ENCODE data around the gene SLC17A5. TPM values are rescaled to one million over a fixed set of nuclear protein-coding genes. Genes with fewer than 3 reads are reported as not detected.

The SLC17A5 gene
- total and polyA plus RNA-seq, 9 of the 15 experiments (the other 6 are each of a cell fraction or from before 2014, with no cell fraction given), result 1.3 to 7.2 (median 3.4) TPM

DNA sequence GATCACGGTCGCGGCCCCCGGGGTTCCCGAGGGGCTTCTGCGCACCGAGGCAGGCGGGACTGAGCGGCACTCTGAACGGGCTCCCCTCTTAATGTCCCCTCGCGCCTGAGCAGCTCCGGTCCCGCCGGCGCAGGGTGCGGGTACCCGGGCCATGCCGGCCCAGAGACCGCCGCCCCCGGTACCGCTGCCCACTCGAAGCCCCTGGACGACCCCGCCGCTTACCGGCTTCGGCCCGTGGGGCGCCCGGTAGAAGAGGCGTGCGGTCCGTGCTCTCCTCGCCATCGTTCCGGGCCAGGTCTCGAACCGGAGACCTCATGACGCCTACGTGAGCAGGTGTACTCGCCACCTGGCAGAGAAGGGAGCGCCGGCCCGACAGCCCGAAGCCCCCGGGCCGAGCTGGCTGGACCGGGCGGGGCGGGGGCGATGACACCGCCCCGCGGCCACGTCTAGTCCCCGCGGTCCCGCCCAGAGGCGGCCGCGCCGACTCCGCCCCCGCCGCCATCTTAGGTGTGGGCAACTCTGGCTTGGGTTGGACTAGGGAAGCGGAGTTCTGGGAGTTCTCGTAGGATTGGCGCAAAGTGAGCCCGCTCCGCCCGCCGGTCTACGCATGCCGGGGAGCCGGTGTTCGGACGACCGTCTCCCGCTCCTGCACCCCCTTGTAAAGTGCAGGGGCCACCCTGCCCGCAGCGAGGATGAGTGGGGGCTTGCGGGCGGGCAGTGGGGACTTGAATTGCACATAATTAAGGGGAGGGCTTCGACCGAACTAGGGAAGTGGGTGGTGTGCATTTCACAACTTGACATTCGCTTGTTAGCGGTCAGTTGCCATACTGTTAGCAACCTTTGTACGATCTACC is at the start of gene SLC17A5 (continued):
- TF ChIP-seq POLR2B (IDR thresholded peaks at IDR 0.05; ENCODE audit: low read depth, partially characterized antibody) (peak; percentile 55), ZNF175 (CRISPR knock-in tag; IDR thresholded peaks at IDR 0.05; ENCODE audit: low read depth) (no peak), U2AF2 (optimal IDR thresholded peaks at IDR 0.05; ENCODE audit: low read depth, low read length) (no peak), RBFOX2 (IDR thresholded peaks at IDR 0.05; ENCODE audit: low read depth, low read length) (peak; percentile 93), SIRT6 (IDR thresholded peaks at IDR 0.05; ENCODE audit: low read depth, low read length) (no peak), RBM25 (IDR thresholded peaks at IDR 0.05; ENCODE audit: low read depth, low read length, severe bottlenecking) (no peak), ZBTB5 (IDR thresholded peaks at IDR 0.05) (no peak), ZNF695 (CRISPR knock-in tag; IDR thresholded peaks at IDR 0.05) (no peak), TFAM (CRISPR knock-in tag; conservative IDR thresholded peaks at IDR 0.05) (no peak), HDAC6 (IDR thresholded peaks at IDR 0.05; ENCODE audit: low read depth, low read length) (no peak), ZBTB26 (CRISPR knock-in tag; IDR thresholded peaks at IDR 0.05) (no peak), SETDB1 (IDR thresholded peaks at IDR 0.05; ENCODE audit: low read length) (no peak), MAFF (IDR thresholded peaks at IDR 0.05; ENCODE audit: low read length) (no peak), ZNF699 (CRISPR knock-in tag; IDR thresholded peaks at IDR 0.05; ENCODE audit: insufficient replicate concordance) (no peak), BDP1 (IDR thresholded peaks at IDR 0.05; ENCODE audit: insufficient read depth, insufficient read length) (no peak), POU5F1 (IDR thresholded peaks at IDR 0.05; ENCODE audit: borderline replicate concordance, low read depth, low read length, partially characterized antibody) (no peak), ZNF23 (CRISPR knock-in tag; IDR thresholded peaks at IDR 0.05) (no peak), ZNF239 (CRISPR knock-in tag; IDR thresholded peaks at IDR 0.05) (no peak), PATZ1 (CRISPR knock-in tag; IDR thresholded peaks at IDR 0.05; ENCODE audit: borderline replicate concordance) (no peak)

All from K562 (cell line).